Measurements from ENCODE around the gene SLC16A8. TPM values are rescaled to one million over a fixed set of nuclear protein-coding genes. Genes with fewer than 3 reads are reported as not detected.

SLC16A8 gene
- total and polyA plus RNA-seq, 2 experiments from 2014 or later = 0.52 to 0.66 TPM

- Histone ChIP-seq H3K9me2 (ENCODE audit: insufficient read depth) (no peaks in the 10 kb centered on the region), H3K27ac (ENCODE audit: low read depth) (no peak overlapping the region), H3K27me3 (ENCODE audit: insufficient read depth) (no peaks in the 10 kb centered on the region), H3F3A (replicated peaks; ENCODE audit: low read depth) (no peaks in the 10 kb centered on the region), H3K36me3 (ENCODE audit: insufficient read depth) (no peaks in the 10 kb centered on the region), H4K20me1 (replicated peaks; ENCODE audit: insufficient read depth) (no peaks in the 10 kb centered on the region; the same call in 1 of the 2 replicates), H3K4me1 (ENCODE audit: insufficient read depth) (0 out of 2 replicates have a peak, but pooled peaks cover 3% of the 10 kb centered on the region), H2AFZ (no peak overlapping the region), H3K4me2 (no peak overlapping the region), H3K4me3 (no peak overlapping the region), H3K79me2 (replicated peaks; ENCODE audit: insufficient read depth) (no peaks in the 10 kb centered on the region)
- no peak overlapping the region for H3K4me3 Mint-ChIP-seq
- TF ChIP-seq JUNB (IDR thresholded peaks at IDR 0.05; ENCODE audit: unreplicated experiment) (no peak), ZNF114 (CRISPR knock-in tag; IDR thresholded peaks at IDR 0.05) (no peak), CTCF (conservative IDR thresholded peaks at IDR 0.05; ENCODE audit: low read depth in 2 of 2) (no peak), CREB1 (CRISPR knock-in tag; IDR thresholded peaks at IDR 0.05; ENCODE audit: low read depth) (no peak), POLR2AphosphoS5 (IDR thresholded peaks at IDR 0.05; ENCODE audit: low read depth) (no peak)
- H3K27me3 Mint-ChIP-seq (ENCODE audit: insufficient read depth, low read depth, poor library complexity) = peaks cover 11% of the 10 kb centered on the region
- ATAC-seq = no peak
- no peak overlapping the region for H3K27ac Mint-ChIP-seq
- peaks cover 32% of the 10 kb centered on the region for H3K36me3 Mint-ChIP-seq (ENCODE audit: low read depth)
- no peaks in the 10 kb centered on the region for H3K9me3 Mint-ChIP-seq
- no peak for DNase-seq (ENCODE audit: low spot score)
- peaks cover 5% of the 10 kb centered on the region; the same call in 2 of the 3 replicates for H3K4me1 Mint-ChIP-seq
Observed at GRCh38 chr22:38072322-38073149, 11.4 kb downstream of the SLC16A8 start.

- H3K36me3 ChIP-seq (ENCODE audit: insufficient read depth) = no peaks in the 10 kb centered on the region
- no peak overlapping the region for H3K4me2 ChIP-seq
- peaks cover 34% of the 10 kb centered on the region for H3K36me3 Mint-ChIP-seq (ENCODE audit: low read depth)
- no peak overlapping the region for H2AFZ ChIP-seq
- H3K79me2 ChIP-seq (replicated peaks; ENCODE audit: insufficient read depth) = no peaks in the 10 kb centered on the region
- H3K27me3 ChIP-seq (ENCODE audit: insufficient read depth) = no peaks in the 10 kb centered on the region
- no peak overlapping the region for H3K27ac ChIP-seq (ENCODE audit: low read depth)
- H3K27ac Mint-ChIP-seq = no peak overlapping the region
- DNase-seq (ENCODE audit: low spot score) (no peak), ATAC-seq (no peak)
- no peak overlapping the region for H3K4me3 Mint-ChIP-seq
- H3K9me3 Mint-ChIP-seq = no peaks in the 10 kb centered on the region
- no peaks in the 10 kb centered on the region for H3F3A ChIP-seq (replicated peaks; ENCODE audit: low read depth)
- no peaks in the 10 kb centered on the region for H3K9me2 ChIP-seq (ENCODE audit: insufficient read depth)
- H4K20me1 ChIP-seq (replicated peaks; ENCODE audit: insufficient read depth) = no peaks in the 10 kb centered on the region; the same call in 1 of the 2 replicates
- no peak overlapping the region for H3K4me3 ChIP-seq
- TF ChIP-seq STAT1 (IDR thresholded peaks at IDR 0.05; ENCODE audit: unreplicated experiment) (no peak), JUNB (IDR thresholded peaks at IDR 0.05; ENCODE audit: unreplicated experiment) (no peak), ETS1 (IDR thresholded peaks at IDR 0.05) (no peak), CTCF (conservative IDR thresholded peaks at IDR 0.05; ENCODE audit: low read depth in 2 of 2) (peak in 1 of 2 experiments; percentile 23; a peak in 2 of 4 replicates)
- H3K4me1 ChIP-seq (ENCODE audit: insufficient read depth) = 0 out of 2 replicates have a peak, but pooled peaks cover 3% of the 10 kb centered on the region
- H3K27me3 Mint-ChIP-seq (ENCODE audit: insufficient read depth, low read depth, poor library complexity) = peaks cover 13% of the 10 kb centered on the region
- H3K4me1 Mint-ChIP-seq = peaks cover 5% of the 10 kb centered on the region; the same call in 2 of the 3 replicates
Observed at GRCh38 chr22:38071421-38072321, 12.3 kb downstream of the SLC16A8 start.
